ENCODE data around the gene MTR. TPM values are rescaled to one million over a fixed set of nuclear protein-coding genes. Genes with fewer than 3 reads are reported as not detected.

MTR gene
- polyA plus RNA-seq, 10 donors, result 16.6 to 26.8 (median 22.7) TPM

DNA sequence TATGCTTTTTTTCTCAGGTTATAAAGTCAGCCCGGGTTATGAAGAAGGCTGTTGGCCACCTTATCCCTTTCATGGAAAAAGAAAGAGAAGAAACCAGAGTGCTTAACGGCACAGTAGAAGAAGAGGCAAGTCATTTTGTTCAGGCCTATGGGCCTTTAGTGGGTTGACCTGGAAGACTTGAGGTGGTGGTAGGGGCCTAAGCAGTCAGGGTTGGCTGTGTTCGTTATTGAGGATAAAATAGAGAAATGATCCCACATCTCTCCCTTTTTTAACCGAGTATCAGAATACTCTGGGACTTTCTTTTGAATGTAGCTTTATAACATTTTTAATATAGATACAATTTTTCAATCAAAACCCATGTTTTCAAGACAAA is 67.1 kb downstream of the MTR start:
- no peak for DNase-seq

DNA sequence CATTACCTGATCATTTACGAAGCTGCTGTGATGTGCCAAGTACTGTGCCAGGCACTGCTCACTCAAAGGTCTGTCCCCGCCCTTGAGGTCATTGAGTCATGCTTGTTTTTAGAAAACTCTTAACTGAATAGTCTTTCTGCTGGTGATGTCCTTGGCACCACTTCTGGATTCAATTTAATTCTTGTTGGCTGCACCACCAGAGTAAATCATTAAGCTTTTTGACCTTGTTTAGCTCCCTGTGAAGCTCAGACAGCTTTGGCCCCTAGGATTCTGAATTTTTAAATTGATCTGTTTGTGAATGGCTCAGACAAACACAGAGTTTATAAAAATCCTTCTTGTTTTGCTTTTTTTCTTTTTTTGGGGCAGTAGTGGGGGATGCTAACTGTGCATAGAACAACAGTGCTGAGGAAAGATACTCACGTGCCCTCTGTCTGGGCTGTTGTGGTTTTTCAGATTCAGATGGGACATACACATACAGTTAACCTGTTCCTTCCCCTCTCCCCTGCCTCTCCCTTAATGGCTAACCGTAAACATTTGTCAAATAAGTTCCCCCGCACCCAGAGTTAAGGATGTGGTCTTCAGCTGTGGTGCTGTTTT is 67.6 kb downstream of the MTR start:
- no peak for DNase-seq

DNA sequence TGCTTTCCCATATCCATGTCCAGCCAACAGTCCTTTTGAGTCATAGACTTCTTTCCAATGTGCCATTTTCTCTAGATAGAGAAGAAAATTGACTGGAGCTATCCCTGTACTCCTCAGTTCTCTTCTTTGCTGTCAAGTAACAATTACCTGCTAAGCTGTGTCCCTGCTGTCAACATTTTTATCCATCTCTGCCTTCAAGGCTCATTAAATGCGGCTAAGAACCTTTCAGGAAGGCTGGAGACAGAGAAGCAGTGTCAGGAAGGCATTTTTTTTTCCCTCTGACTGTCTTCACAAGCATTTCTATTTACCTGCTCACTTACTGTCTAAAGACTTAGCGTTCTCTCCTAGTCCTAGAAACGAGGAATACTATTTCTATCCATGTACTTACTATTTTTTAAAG is 69.1 kb downstream of the MTR start:
- DNase-seq, result no peak

DNA sequence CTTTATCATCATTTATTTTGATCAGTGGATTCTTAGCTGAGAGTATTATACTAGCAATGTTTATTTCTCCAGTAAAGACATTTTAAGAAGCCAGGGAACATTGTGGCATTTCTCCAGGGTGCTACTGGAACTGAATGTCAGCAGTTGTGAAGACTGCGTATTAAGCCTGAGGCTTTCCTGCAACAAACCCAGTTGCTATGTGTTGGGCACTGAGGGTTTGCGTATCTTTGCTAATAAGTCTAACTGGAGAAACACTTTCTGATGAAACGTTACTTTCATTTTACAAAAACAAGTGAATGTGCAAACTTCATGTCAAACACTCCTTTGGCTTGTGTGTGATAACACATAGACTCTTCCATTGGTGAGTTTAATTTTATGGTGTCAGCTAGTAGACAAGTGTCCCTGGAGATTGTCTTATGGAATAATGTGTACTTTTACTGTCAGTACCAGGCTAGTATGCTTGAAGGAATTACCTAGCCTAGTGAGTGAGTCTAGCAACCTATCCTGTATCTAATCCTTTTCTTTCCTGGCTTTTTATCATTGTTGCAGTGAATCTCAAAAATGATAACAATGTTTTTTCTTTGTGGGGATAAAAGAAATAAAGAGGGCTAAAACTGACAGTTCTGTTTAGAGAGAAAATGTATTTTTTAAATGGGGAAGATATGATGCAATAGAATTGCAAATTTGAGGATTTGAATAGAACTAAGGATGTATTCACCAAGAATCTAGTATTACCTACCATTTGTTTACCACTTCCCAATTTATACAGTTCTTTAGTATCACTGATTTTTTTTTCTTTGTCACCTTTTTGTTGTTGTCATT is 70.1 kb downstream of the MTR start:
- DNase-seq, result no peak

DNA sequence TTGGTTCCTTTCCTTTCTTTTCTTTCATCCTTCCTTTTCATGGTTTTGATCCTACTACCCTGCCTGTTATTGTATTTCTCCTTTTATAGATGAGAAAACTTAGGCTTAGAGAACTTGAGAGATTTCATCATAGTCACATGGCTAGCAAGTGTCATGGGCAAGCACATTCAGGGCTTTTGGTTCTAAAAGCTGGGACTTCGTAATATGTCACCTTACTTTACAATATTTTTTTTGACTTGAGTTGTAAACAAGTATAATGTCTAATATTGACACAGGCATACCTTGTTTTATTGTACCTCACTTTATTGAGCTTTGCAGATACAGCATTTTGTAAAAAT is 70.7 kb downstream of the MTR start:
- no peak for DNase-seq

DNA sequence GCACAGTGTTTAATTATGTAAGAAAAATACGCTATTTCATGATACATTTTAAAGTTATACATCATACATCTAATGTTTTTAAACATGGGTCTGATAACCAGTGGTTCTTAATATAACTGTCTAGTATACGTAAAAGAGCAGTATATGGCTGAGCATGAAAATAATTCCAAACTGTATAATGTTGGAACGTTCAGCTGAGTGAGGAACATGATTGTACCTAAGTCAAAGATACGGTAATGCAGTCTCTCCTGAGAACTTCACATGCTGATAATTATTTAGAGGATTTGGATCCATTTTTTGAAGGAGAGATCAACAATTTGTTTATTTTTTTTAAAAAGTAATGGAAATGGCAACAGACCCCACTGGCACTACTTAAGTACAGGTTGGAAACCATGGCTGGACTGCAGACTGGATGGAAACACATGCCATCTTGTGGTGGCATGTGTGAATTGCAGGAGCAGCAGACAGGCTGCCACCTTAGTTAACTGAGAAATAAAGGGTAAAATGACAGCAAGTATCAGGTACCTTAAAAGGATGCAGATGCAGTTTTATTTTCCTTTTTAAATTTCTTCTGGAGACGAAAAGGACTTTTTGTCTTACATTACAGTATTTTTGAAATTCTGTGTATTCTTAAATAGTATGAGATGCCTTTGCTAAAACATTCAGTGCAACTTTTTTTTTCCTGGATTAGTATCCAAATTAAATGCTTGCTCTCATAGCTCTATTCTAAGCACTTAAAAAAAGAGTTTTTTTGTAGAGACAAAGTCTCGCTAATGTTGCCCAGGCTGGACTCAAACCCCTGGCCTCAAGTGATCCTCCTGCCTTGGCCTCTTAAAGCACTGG is 73.8 kb downstream of the MTR start:
- DNase-seq, result peak in 2 of 3 donors; percentile 28 to 46

DNA sequence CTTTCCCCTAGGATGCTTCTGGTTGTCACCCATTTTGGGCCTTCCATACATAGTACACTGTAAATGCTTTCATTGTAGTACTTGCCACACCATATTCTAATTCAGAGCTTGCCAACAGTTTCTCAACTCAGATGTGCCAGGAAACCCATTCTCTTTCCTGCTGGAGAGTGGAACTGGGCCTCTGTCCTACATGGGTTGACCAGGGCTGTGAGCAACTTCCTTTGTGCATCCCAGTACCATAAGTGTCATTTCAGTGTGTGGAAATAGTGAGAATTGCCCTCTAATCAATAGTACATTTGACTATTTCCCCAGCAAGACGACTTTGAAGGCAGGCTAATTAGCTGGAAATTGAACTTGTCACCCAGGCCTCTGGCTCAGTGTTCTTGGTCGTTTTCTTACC is 74.8 kb downstream of the MTR start:
- DNase-seq, result no peak

DNA sequence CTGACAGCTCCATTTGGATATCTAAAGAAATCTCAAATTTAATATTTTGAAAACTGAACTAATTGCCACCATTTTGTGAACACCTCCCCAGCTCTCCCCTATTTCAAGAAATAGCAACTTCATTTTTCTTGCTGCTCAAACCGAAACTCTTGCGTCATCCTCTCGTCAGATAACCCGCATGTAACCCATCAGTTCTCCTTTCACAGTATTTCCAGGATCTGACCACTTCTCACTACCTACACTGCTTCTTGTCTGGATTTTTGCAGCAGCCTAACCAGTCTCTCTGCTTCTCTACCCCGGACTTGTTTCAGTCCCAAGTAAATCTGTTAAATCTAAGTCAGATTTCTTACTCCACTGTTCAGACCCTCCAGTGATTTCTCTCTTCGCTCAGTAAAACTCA is 75.6 kb downstream of the MTR start:
- peak in 1 of 3 donors; percentile 16 for DNase-seq

DNA sequence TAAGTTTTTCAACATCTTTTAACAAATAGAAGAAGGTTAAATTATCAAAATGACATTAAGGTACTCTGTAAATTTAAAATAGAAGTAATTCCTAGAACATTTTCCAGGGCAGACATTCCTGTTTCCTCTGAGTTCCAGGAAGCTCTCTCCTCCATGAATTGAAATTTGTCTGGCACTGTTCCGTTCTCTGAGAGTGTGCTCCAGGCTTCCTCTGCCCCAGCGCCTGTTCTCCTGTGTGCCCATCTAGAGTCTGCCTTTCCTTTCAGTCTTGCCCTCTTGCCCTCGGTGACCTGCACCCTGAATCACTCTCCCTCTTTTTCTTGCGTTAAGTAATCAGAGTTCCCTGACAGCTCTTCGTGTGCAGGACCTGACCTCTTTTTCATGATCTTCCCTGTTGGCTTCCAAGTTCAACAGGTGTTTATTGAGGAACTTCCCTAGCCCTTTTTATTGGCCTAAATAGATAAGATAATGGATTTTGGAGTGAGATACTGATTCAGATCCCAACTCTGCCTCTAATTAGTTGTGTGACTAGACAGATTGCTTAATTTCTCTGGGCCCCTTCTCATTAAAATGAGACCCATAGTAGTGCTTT is 77.1 kb downstream of the MTR start:
- DNase-seq, result no peak

DNA sequence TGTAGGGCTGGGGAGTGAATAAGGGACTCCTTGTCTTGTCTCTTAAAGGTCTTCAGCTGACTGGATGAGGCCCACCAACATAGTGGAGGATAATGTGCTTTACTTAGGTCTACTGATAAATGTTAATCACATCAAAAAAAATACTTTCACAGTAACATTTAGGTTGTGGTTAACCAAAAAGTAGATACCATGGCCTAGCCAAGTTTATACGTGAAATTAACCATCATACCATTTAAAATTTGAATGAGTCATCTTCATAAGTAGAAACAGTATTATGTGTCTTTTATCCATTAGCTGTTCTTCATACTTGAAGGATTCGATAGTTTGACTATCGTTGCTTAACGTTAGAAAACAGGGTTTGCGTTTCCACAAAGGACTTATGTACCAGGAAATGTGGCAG is 80.9 kb downstream of the MTR start:
- no peak for DNase-seq

DNA sequence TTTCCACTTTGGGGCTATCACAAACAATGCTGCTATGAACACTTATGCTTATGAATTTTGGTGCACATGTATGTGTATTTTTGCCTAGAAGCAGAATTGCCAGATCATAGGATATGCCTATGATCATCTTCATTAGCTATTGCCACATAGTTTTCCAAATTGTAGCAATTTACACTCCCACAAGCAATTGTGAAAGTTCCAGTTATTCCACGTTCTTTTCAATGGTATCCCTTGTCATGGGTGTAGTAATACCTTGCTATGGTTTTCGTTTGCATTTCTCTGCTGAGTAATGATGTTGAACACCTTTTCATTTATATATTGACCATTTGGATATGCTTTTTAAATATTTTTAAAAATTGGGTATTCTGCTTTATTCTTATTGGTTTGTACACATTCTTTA is 82.6 kb downstream of the MTR start:
- no peak for DNase-seq

DNA sequence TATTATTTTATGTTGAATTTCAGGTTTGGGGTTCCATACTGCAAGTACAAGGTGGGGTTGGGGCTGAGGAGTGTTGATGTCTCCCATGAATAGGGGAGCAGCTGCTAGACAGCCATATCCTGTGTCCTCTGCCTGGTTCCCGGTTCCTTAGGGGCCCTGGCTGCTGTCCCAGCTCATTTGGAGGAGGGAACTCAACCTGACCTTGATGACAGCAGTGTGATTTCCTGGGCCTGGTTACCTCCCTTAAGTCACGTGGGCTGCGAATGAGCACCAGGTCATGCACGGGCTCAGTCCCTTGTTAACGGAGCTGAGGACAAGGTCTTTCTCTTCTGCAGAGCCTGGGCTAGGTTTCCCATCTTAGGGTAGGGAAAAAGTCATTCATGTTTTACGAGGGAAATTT is 85.1 kb downstream of the MTR start:
- DNase-seq, result no peak

DNA sequence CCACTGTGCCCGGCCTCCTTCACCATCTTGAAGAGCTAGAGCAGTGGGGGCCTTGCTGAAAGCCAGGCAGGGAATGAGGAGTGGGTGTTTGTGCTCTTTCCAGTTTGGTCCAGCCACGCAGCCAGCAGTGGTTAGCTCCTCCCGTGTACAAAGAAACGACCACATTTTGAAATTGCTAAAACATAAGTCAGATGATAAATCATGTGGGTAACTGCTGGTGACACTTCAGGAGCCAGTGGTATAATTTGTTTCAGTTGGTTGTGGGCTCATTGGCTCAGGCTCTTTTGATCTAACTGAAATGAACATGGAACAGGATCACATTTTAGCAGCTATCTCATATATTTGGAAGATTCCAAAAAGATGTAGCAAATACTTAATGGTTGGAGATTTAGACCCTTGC is 87.6 kb downstream of the MTR start:
- no peak for DNase-seq

DNA sequence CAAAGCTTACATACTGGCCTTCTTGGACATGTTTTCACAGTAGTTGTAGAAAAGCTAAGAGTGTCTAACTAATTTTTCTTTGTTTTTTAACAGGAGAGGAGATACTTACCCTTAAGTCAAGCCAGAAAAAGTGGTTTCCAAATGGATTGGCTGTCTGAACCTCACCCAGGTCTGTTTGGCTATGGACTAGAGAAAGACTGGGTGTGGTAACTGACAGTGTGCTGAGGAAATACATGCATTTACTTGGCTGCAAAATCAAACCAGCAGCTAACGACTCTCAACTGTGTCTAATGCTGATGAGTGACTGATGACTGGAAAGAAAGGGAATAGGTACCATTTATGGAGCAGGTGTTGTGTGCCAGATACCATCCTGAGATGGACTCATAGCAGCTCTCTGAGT is 91.1 kb downstream of the MTR start:
- DNase-seq, result no peak

DNA sequence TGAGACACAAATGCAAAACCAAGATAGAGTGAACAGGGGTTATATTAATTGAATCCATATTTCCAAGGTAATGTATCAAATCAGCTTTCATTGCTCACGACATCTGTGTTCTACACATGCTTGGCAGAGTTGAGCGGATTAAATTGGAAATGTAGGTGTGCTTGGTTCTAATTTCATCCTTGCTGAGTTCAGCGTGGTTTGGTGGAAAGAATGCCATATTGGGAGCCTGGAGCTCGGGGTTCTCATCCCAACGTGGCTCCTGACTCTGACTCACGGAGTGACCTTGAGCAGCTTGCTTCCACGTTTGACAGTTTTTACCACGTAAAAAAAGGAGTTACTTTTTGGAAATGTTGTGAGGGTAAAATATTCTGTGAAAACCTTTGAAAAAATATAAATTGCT is 92.0 kb downstream of the MTR start:
- DNase-seq, result no peak

DNA sequence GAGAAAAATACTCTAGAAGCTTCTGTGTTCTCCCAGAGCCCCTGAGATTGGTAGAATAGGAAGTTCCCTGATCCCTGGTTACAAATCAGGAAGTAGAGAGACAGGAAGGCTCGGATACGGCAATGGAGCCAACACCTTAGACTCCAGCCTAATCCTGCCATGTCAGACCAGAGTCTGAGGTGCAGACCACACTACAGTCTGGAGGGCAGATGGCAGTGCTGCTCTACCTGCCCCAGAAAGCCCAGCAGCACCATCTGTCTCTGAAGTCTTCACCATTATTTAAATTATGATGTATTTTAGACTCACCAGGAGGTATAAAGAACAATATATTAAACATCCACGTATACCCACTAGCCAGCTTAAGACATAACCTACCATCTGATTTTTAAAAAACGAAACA is 93.0 kb downstream of the MTR start:
- DNase-seq, result no peak

DNA sequence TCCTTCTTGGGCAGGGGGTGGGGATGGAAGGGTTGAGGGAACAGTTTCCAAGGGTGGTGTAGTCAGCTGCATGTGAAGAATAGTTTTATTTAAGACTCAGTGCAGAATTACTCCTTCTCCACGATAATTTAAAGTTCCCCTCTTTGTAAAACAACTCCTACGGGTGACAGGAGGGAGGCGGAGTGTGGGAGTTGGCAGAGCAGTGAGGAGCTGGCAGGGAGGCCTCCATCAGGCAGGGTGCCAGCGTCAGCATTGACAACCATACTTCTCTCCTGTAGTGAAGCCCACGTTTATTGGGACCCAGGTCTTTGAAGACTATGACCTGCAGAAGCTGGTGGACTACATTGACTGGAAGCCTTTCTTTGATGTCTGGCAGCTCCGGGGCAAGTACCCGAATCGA is 93.8 kb downstream of the MTR start:
- no peak for DNase-seq

DNA sequence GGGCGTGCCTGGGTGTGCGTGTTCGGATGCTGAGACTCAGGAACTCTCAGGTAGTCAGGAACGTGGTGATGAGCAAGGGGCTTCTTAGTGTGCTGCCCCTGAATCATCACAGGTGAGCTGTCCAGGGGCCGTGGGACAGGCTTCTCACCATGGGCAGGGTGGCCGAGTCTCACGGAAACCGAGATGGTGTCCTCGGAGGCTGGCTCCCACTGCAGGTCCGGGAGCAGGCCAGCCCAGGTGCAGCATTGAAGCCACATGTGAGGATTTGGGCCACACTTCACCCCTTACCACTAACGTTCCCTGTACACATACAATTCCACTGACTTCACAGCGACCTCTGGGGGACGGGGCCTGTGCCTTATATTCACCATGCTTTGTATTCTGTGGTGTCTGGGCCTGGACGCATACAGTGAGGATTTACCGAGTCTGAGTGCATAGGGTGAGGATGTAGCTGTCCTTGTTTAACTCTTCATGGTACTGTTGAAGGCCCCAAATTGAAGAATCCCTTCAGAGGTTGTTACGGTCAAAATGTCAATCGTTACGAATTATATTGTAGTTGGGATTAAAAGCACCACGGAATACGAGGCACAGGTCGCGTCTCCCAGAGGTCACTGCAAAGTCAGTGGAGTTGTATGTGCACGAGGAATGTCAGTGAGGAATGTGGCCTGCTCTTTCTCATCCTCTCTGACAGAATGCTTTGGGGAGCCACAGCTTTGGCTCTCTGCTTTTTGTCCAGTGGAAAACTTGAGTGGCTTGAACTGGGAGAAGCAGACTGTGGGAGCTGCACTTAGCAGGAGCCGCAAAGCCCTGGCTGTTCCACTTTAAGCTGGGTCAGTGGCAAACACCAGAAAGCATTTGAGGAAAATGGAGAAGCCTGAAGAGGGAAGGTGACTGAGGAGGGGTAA is 95.3 kb downstream of the MTR start:
- no peak for DNase-seq

DNA sequence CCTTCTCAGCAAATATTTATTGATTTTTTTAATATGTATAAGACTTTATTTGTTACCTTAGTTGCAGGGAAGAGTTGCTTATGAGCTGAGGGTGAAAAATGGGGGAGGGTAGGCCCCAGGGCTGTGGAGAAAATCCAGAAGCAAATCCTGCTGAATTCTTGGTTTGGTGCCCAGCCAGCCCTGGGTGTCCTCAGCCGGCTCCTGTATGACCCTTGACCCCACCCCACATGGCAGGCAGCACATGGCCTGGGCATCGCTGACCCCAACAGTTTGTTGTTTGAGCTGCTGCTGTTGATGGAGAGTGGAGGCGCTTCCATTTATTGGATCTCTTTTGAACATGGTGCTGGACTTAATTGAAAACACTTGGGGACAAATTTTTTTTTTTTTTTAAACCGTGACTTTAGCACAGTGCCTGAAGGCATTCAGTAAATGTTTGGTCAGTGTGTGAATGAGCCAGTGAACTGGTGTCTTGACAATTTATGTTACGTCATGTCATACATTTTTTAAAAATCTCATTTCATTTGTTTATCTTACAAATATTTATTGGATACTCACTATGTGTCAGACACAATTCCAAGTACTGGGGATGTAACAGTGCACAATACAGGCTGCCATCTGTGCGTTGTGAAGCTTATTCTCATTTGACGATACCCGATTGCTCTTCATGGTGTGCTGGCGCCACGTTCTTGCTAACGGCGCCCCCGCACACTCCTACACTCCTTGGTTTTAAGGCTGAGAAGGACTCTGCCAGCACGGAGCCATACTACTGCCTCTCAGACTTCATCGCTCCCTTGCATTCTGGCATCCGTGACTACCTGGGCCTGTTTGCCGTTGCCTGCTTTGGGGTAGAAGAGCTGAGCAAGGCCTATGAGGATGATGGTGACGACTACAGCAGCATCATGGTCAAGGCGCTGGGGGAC is 98.8 kb downstream of the MTR start:
- no peak for DNase-seq

DNA sequence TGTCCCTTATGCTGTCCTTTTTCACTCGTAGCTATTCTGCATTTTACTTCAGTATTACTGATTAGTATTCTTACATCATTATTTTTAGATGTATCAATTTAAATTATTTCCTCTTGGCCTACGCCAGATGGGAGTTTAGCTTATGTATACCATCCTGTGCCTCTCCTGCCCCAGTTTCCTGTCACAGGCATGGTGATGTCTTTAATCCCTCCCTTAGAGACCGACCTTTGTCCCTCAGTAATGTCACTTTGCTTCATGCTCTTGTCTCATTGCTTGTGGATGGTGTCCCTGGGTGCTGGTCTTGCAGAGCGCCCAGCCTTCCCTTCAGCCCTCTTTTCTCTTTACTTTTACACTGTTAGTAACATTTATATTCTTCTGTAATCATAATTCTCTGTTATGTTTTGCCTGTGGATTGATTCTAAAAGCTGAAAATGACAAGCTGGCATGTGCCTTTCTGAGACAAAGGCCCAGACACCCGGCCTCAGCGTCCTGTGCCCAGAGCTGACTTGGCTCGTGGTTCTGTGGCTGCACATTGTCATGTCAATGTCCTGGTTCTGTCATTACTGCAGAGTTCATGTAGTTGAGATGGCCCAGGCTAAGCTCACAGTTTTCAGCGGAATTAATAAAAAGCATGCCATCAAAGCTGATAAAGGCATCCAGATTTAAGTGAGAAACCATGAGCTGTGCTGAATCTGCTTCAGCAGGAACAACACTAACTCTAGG is 100.7 kb downstream of the MTR start:
- no peak for DNase-seq

Data from muscle of back (tissue), 11 donors.